B cell (primary cell): ENCODE results near the gene DOHH. TPM values are rescaled to one million over a fixed set of nuclear protein-coding genes. Genes with fewer than 3 reads are reported as not detected.

Experiments
- ATAC-seq: fragments of 200-7000 bp; cut with Tn5 transposase; one replicate; pipeline ENCODE4 v1.10.0; 2021; ENCODE audit warnings: low read depth, mild to moderate bottlenecking, moderate number of reproducible peaks, moderate library complexity
- CTCF ChIA-PET: fragments of 350-600 bp; sonication (Branson Sonifier 250); formaldehyde crosslinking; loops from one replicate; lab custom pipeline; 2021; ENCODE audit warnings: antibody characterized with exemption, inconsistent platforms; lab: Charles Lee
- POLR2A ChIA-PET: fragments of 350-600 bp; sonication (Branson Sonifier 250); formaldehyde crosslinking; loops from one replicate; lab custom pipeline; 2021; ENCODE audit warnings: antibody characterized with exemption; lab: Charles Lee
- DNase-seq: peaks from one replicate; pipeline ENCODE4 v3.0.0; 2013
- H2AFZ ChIP-seq: 2 replicates; pipeline ENCODE4 v1.6.1; 2012; ENCODE audit warnings: mild to moderate bottlenecking, low read depth, low read length; ENCODE audit not compliant: insufficient read depth, poor library complexity, severe bottlenecking
- H3K27ac ChIP-seq, 2 donors: 1 replicate in 1 of 2; 2 replicates in 1 of 2; pipeline ENCODE4 v1.5.1; 2012 to 2013; ENCODE audit warnings: low read length in 2 of 2, mild to moderate bottlenecking in 2 of 2, moderate library complexity in 1 of 2
- H3K27me3 ChIP-seq, 4 experiments: fragments of 200-600 bp in 1 of 4; sonication (generic) in 1 of 4; replicated peaks in 1 of 4; 1 replicate in 2 of 4; 2 replicates in 2 of 4; pipeline versions ENCODE4 v1.6.1 to v1.7.0; 2013 to 2016; ENCODE audit warnings: low read length in 3 of 4, mild to moderate bottlenecking in 2 of 4, mixed read lengths in 1 of 4, moderate library complexity in 1 of 4; ENCODE audit not compliant: insufficient read depth in 4 of 4, control insufficient read depth in 3 of 4; ENCODE audit errors: control extremely low read depth in 1 of 4
- H3K36me3 ChIP-seq, 2 experiments: replicated peaks in 1 of 2; 1 replicate in 1 of 2; 2 replicates in 1 of 2; pipeline versions ENCODE4 v1.6.1 to v1.7.1; 2013; ENCODE audit warnings: low read length in 1 of 2; ENCODE audit not compliant: insufficient read depth in 2 of 2, control insufficient read depth in 1 of 2; ENCODE audit errors: control extremely low read depth in 1 of 2, extremely low read depth in 1 of 2
- H3K4me1 ChIP-seq, 2 donors: fragments of 200-600 bp in 1 of 2; sonication (generic) in 1 of 2; 1 replicate in 1 of 2; 2 replicates in 1 of 2; pipeline versions ENCODE4 v1.5.1 to v1.6.1; 2013 to 2017; ENCODE audit warnings: low read length in 2 of 2; ENCODE audit not compliant: control insufficient read depth in 2 of 2, insufficient read depth in 2 of 2
- H3K4me2 ChIP-seq: replicated peaks from 2 replicates; pipeline ENCODE3; 2012; ENCODE audit warnings: mild to moderate bottlenecking, low read depth, low read length; ENCODE audit not compliant: poor library complexity, severe bottlenecking
- H3K4me3 ChIP-seq, 5 experiments: fragments of 200-600 bp in 1 of 5; sonication (generic) in 1 of 5; 1 replicate in 3 of 5; 2 replicates in 2 of 5; pipeline versions ENCODE4 v1.5.1 to v1.7.0; 2011 to 2016; ENCODE audit warnings: low read length in 4 of 5, mild to moderate bottlenecking in 4 of 5, low read depth in 2 of 5, control low read depth in 1 of 5, moderate library complexity in 1 of 5; ENCODE audit not compliant: insufficient read depth in 1 of 5; ENCODE audit errors: control extremely low read depth in 1 of 5, extremely low read depth in 1 of 5
- H3K79me2 ChIP-seq: fragments of 200-600 bp; sonication (generic); one replicate; pipeline ENCODE4 v1.6.0; 2016; ENCODE audit warnings: low read length; ENCODE audit not compliant: control insufficient read depth, insufficient read depth
- H3K9ac ChIP-seq: fragments of 200-600 bp; sonication (generic); 2 replicates; pipeline ENCODE4 v1.6.1; 2017; ENCODE audit warnings: mild to moderate bottlenecking, low read length, moderate library complexity
- H3K9me3 ChIP-seq, 3 donors: one replicate each; pipeline versions ENCODE4 v1.6.1 to v1.7.1; 2013; ENCODE audit warnings: low read length in 2 of 3; ENCODE audit not compliant: control insufficient read depth in 2 of 3, insufficient read depth in 1 of 3; ENCODE audit errors: control extremely low read depth in 1 of 3
- H4K20me1 ChIP-seq: 2 replicates; pipeline ENCODE4 v1.6.0; 2012; ENCODE audit warnings: mild to moderate bottlenecking, low read length; ENCODE audit not compliant: insufficient read depth, control insufficient read depth, poor library complexity, severe bottlenecking
- H3K27ac Mint-ChIP-seq: one replicate; pipeline ENCODE4 v1.8.0; 2021; ENCODE audit warnings: mixed read lengths
- H3K27me3 Mint-ChIP-seq: one replicate; pipeline ENCODE4 v1.8.0; 2021; ENCODE audit warnings: mixed read lengths
- H3K4me1 Mint-ChIP-seq: one replicate; pipeline ENCODE4 v1.8.0; 2021; ENCODE audit warnings: mixed read lengths
- H3K4me3 Mint-ChIP-seq: one replicate; pipeline ENCODE4 v1.8.0; 2021; ENCODE audit warnings: mixed read lengths
- H3K9me3 Mint-ChIP-seq: one replicate; pipeline ENCODE4 v1.8.0; 2022; ENCODE audit warnings: mixed read lengths; ENCODE audit not compliant: insufficient read depth
- CTCF ChIP-seq: fragments of 200-600 bp; IDR thresholded peaks from one replicate; pipeline ENCODE4 v1.8.0; 2022; ENCODE audit warnings: antibody characterized with exemption, mild to moderate bottlenecking
- EZH2 ChIP-seq: IDR thresholded peaks from 2 replicates; pipeline ENCODE4 v1.6.1; 2012; ENCODE audit warnings: borderline replicate concordance, low read depth, mild to moderate bottlenecking, moderate library complexity, low read length; ENCODE audit not compliant: insufficient read depth, poor library complexity, severe bottlenecking
- WGBS: methylation state at CpG from one replicate; pipeline ENCODE4 v1.1.5; 2013; ENCODE audit warnings: missing lambda C conversion rate; ENCODE audit not compliant: insufficient coverage; 5-methylcytosine and 5-hydroxymethylcytosine counted together
- intact Hi-C: fragments of 100-400 bp; cut with micrococcal nuclease; formaldehyde crosslinking; loops from one replicate; pipeline ENCODE4 v1.10.0; 2022
- polyA plus RNA-seq: library from polyadenylated mRNA; depleted of rRNA; stranded (reverse); fragments of >200 nt; gene quantifications from 2 replicates; pipeline ENCODE4 v1.2.3, GENCODE V29; 2012
- total RNA-seq, 2 donors: library from RNA; stranded (reverse); fragments of 120-200 nt in 1 of 2; gene quantifications; 1 replicate in 1 of 2; 2 replicates in 1 of 2; pipeline versions ENCODE4 v1.2.3 to v1.2.4, GENCODE V29; 2013 to 2022

The DOHH gene
- total and polyA plus RNA-seq, 2 donors (not counting 1 experiment from before 2014, with no cell fraction given): 6.6 to 8.6 TPM

GRCh38 chr19:3452171-3452941 lies 48.1 kb downstream of the DOHH start:
- TF ChIP-seq EZH2 (no peak), CTCF (no peak)
- no peaks in the 10 kb centered on the region for H3K9me3 ChIP-seq
- Mint-ChIP-seq H3K4me3 (no peak overlapping the region), H3K9me3 (no peaks in the 10 kb centered on the region), H3K27ac (no peak overlapping the region), H3K27me3 (no peaks in the 10 kb centered on the region), H3K4me1 (no peaks in the 10 kb centered on the region)
- peaks cover 0 to 27% of the 10 kb centered on the region in 2 experiments for H3K36me3 ChIP-seq
- no peaks in the 10 kb centered on the region for H4K20me1 ChIP-seq
- ChIA-PET POLR2A (interaction anchor here (0.7 kb wide), 1 partner anchor 109 kb away, joined by 11 read pairs; no protein-coding TSS in a partner anchor), CTCF (interaction anchor here (0.6 to 0.7 kb wide), 2 partner anchors 20 to 159 kb away, joined by 3 to 4 read pairs; no protein-coding TSS in a partner anchor)
- no peak overlapping the region for H2AFZ ChIP-seq
- no peaks in the 10 kb centered on the region for H3K4me1 ChIP-seq
- WGBS: 96% methylated on average over 32 of the region's 38 CpGs
- H3K27ac ChIP-seq: no peak overlapping the region
- no peak overlapping the region for H3K4me3 ChIP-seq
- intact Hi-C loops: no loop called here
- DNase-seq: no peak
- H3K9ac ChIP-seq: no peak overlapping the region
- no peak overlapping the region for H3K4me2 ChIP-seq
- no peaks in the 10 kb centered on the region for H3K27me3 ChIP-seq
- no peaks in the 10 kb centered on the region for H3K79me2 ChIP-seq
- no peak for ATAC-seq

GRCh38 chr19:3451451-3451866 lies 49.0 kb downstream of the DOHH start:
- ChIA-PET POLR2A (interaction anchor here (0.7 kb wide), 1 partner anchor 108 kb away, joined by 11 read pairs; no protein-coding TSS in a partner anchor), CTCF (interaction anchor here (0.7 kb wide), 2 partner anchors 15 to 158 kb away, joined by 4 read pairs; no protein-coding TSS in a partner anchor)
- H4K20me1 ChIP-seq: no peaks in the 10 kb centered on the region
- H3K9ac ChIP-seq: no peak overlapping the region
- Mint-ChIP-seq H3K4me1 (no peaks in the 10 kb centered on the region), H3K4me3 (no peak overlapping the region), H3K27ac (no peak overlapping the region), H3K9me3 (no peaks in the 10 kb centered on the region), H3K27me3 (no peaks in the 10 kb centered on the region)
- ATAC-seq: no peak
- H3K4me1 ChIP-seq: no peaks in the 10 kb centered on the region
- no peak overlapping the region for H2AFZ ChIP-seq
- no peaks in the 10 kb centered on the region for H3K79me2 ChIP-seq
- H3K4me3 ChIP-seq: no peak overlapping the region
- no peaks in the 10 kb centered on the region for H3K9me3 ChIP-seq
- 86% methylated on average over 7 of the region's 10 CpGs for WGBS
- H3K27me3 ChIP-seq: no peaks in the 10 kb centered on the region
- H3K27ac ChIP-seq: no peak overlapping the region
- TF ChIP-seq EZH2 (no peak), CTCF (no peak)
- no peak for DNase-seq
- no peak overlapping the region for H3K4me2 ChIP-seq
- intact Hi-C loops: no loop called here
- H3K36me3 ChIP-seq: peaks cover 0 to 25% of the 10 kb centered on the region in 2 experiments
